Liver (tissue), 9 donors: ENCODE results near the gene PC. TPM values are rescaled to one million over a fixed set of nuclear protein-coding genes. Genes with fewer than 3 reads are reported as not detected.

ENCODE experiments used
- DNase-seq: peaks from one replicate; pipeline ENCODE4 v3.0.0-alpha.2; 2017; ENCODE audit warnings: low spot score
- H3K27ac ChIP-seq, 2 donors: one replicate each; pipeline ENCODE4 v1.7.0; 2013; ENCODE audit warnings: inconsistent platforms in 2 of 2, low read length in 2 of 2, control low read depth in 1 of 2, low read depth in 1 of 2, mild to moderate bottlenecking in 1 of 2
- H3K27me3 ChIP-seq, 4 donors: one replicate each; pipeline versions ENCODE4 v1.6.1 to v1.7.0; 2013; ENCODE audit warnings: low read length in 3 of 4, inconsistent platforms in 1 of 4, mild to moderate bottlenecking in 1 of 4, moderate library complexity in 1 of 4; ENCODE audit not compliant: control insufficient read depth in 4 of 4, insufficient read depth in 4 of 4
- H3K36me3 ChIP-seq, 4 donors: one replicate each; pipeline versions ENCODE4 v1.6.1 to v1.7.0; 2013; ENCODE audit warnings: low read length in 3 of 4, mild to moderate bottlenecking in 3 of 4, low read depth in 1 of 4, moderate library complexity in 1 of 4; ENCODE audit not compliant: control insufficient read depth in 4 of 4, insufficient read depth in 3 of 4
- H3K4me1 ChIP-seq, 4 donors: one replicate each; pipeline versions ENCODE4 v1.6.1 to v1.7.0; 2013; ENCODE audit warnings: low read length in 3 of 4, mild to moderate bottlenecking in 3 of 4, moderate library complexity in 1 of 4; ENCODE audit not compliant: control insufficient read depth in 4 of 4, insufficient read depth in 4 of 4
- H3K4me3 ChIP-seq, 3 donors: one replicate each; pipeline versions ENCODE4 v1.6.1 to v1.7.0; 2013; ENCODE audit warnings: low read length in 3 of 3, control low read depth in 1 of 3, low read depth in 1 of 3, mild to moderate bottlenecking in 1 of 3
- H3K9ac ChIP-seq, 2 donors: one replicate each; pipeline ENCODE4 v1.7.0; 2013; ENCODE audit warnings: low read length in 2 of 2, mild to moderate bottlenecking in 2 of 2, moderate library complexity in 2 of 2, control low read depth in 1 of 2, low read depth in 1 of 2
- H3K9me3 ChIP-seq, 4 donors: one replicate each; pipeline versions ENCODE4 v1.6.1 to v1.7.0; 2013; ENCODE audit warnings: low read length in 3 of 4; ENCODE audit not compliant: control insufficient read depth in 4 of 4
- ATF3 ChIP-seq: IDR thresholded peaks from 2 replicates; pipeline ENCODE4 v1.6.1; 2016; ENCODE audit warnings: antibody characterized with exemption
- CTCF ChIP-seq: fragments of 150-350 bp; IDR thresholded peaks from 2 replicates; pipeline ENCODE4 v1.5.1; 2017; ENCODE audit warnings: improper control_type of control experiment, low read depth, low read length; ENCODE audit not compliant: missing input control
- EGR1 ChIP-seq, 2 donors: IDR thresholded peaks; 2 replicates each; pipeline ENCODE4 v1.6.1; 2016 to 2018; ENCODE audit warnings: antibody characterized with exemption in 2 of 2, low read depth in 2 of 2
- FOXA1 ChIP-seq: IDR thresholded peaks from 2 replicates; pipeline ENCODE4 v1.6.1; 2016; ENCODE audit warnings: antibody characterized with exemption
- FOXA2 ChIP-seq: IDR thresholded peaks from 2 replicates; pipeline ENCODE4 v1.6.1; 2016; ENCODE audit warnings: antibody characterized with exemption
- GABPA ChIP-seq, 2 donors: IDR thresholded peaks in 1 of 2; conservative IDR thresholded peaks in 1 of 2; 2 replicates each; pipeline ENCODE4 v1.6.1; 2016; ENCODE audit warnings: antibody characterized with exemption in 2 of 2, mild to moderate bottlenecking in 1 of 2, moderate library complexity in 1 of 2
- HNF4A ChIP-seq, 2 donors: conservative IDR thresholded peaks; 2 replicates each; pipeline ENCODE4 v1.6.1; 2016; ENCODE audit warnings: antibody characterized with exemption in 2 of 2, mild to moderate bottlenecking in 2 of 2
- HNF4G ChIP-seq: IDR thresholded peaks from 2 replicates; pipeline ENCODE4 v1.6.1; 2016; ENCODE audit warnings: antibody characterized with exemption
- JUND ChIP-seq, 2 donors: IDR thresholded peaks; 2 replicates each; pipeline ENCODE4 v1.6.1; 2016; ENCODE audit warnings: antibody characterized with exemption in 2 of 2
- MAX ChIP-seq: IDR thresholded peaks from 2 replicates; pipeline ENCODE4 v1.6.1; 2016; ENCODE audit warnings: antibody characterized with exemption
- NR2F2 ChIP-seq: IDR thresholded peaks from 2 replicates; pipeline ENCODE4 v1.6.1; 2016; ENCODE audit warnings: antibody characterized with exemption
- RAD21 ChIP-seq, 2 donors: IDR thresholded peaks; 2 replicates each; pipeline ENCODE4 v1.6.1; 2016; ENCODE audit warnings: antibody characterized with exemption in 2 of 2, mild to moderate bottlenecking in 2 of 2
- REST ChIP-seq: IDR thresholded peaks from 2 replicates; pipeline ENCODE4 v1.6.1; 2016; ENCODE audit warnings: antibody characterized with exemption, mild to moderate bottlenecking
- RXRA ChIP-seq, 2 donors: IDR thresholded peaks; 2 replicates each; pipeline ENCODE4 v1.6.1; 2017 to 2018; ENCODE audit warnings: antibody characterized with exemption in 2 of 2, mild to moderate bottlenecking in 1 of 2
- SP1 ChIP-seq: IDR thresholded peaks from 2 replicates; pipeline ENCODE4 v1.6.1; 2018; ENCODE audit warnings: antibody characterized with exemption, mild to moderate bottlenecking
- TAF1 ChIP-seq: conservative IDR thresholded peaks from 2 replicates; pipeline ENCODE4 v1.6.1; 2016; ENCODE audit warnings: antibody characterized with exemption, mild to moderate bottlenecking
- YY1 ChIP-seq: IDR thresholded peaks from 2 replicates; pipeline ENCODE4 v1.6.1; 2016; ENCODE audit warnings: antibody characterized with exemption, mild to moderate bottlenecking
- ZBTB33 ChIP-seq: IDR thresholded peaks from 2 replicates; pipeline ENCODE4 v1.6.1; 2016; ENCODE audit warnings: antibody characterized with exemption
- WGBS: extraction: QIAGEN DNeasy Blood & Tissue Kit; methylation state at CpG from one replicate; pipeline ENCODE4 v1.1.7; 2013; 5-methylcytosine and 5-hydroxymethylcytosine counted together
- polyA plus RNA-seq, 2 donors: library from polyadenylated mRNA; stranded (reverse) in 1 of 2; unstranded in 1 of 2; fragments of 200-250 nt in 1 of 2; fragments of >200 nt in 1 of 2; fragmentation: Nextera tagmentation in 1 of 2; extraction: Ambion mirVana in 1 of 2; gene quantifications; one replicate each; pipeline versions ENCODE4 v1.2.1 to v1.2.3, GENCODE V29; 2013 to 2015
- total RNA-seq, 2 donors: library from RNA; depleted of rRNA; stranded (reverse); fragments of >200 nt; gene quantifications; one replicate each; pipeline ENCODE4 v1.2.3, GENCODE V29; 2014
- donor health status: healthy.
- donor health status: healthy.
- donor health status: healthy.
- donor health status: healthy.
- donor health status: healthy.

The PC gene
- total and polyA plus RNA-seq, 4 donors, result 144 to 583 (median 296) TPM

GRCh38 chr11:66815646-66816045 is 142.5 kb downstream of the PC start:
- no peak for DNase-seq
- no peak overlapping the region for H3K9ac ChIP-seq
- H3K36me3 ChIP-seq, result no peaks in the 10 kb centered on the region
- H3K4me1 ChIP-seq, result no peaks in the 10 kb centered on the region
- TF ChIP-seq ZBTB33, result no peak
- no peak for TF ChIP-seq HNF4A (conservative IDR thresholded peaks at IDR 0.05)
- TF ChIP-seq GABPA (IDR thresholded peaks at IDR 0.05 in 1 of 2, conservative IDR thresholded peaks at IDR 0.05 in 1 of 2), result no peak
- TF ChIP-seq SP1, result no peak
- TF ChIP-seq ATF3, result no peak
- no peak for TF ChIP-seq JUND (IDR thresholded peaks at IDR 0.05)
- no peak for TF ChIP-seq EGR1 (IDR thresholded peaks at IDR 0.05; ENCODE audit: low read depth in 2 of 2)
- TF ChIP-seq RAD21 (IDR thresholded peaks at IDR 0.05), result no peak
- no peak for TF ChIP-seq TAF1
- TF ChIP-seq RXRA (IDR thresholded peaks at IDR 0.05), result no peak
- TF ChIP-seq YY1, result no peak
- no peak for TF ChIP-seq FOXA2
- TF ChIP-seq HNF4G, result no peak
- no peak for TF ChIP-seq FOXA1
- TF ChIP-seq CTCF, result no peak
- no peaks in the 10 kb centered on the region for H3K9me3 ChIP-seq
- H3K27me3 ChIP-seq, result no peaks in the 10 kb centered on the region
- no peak overlapping the region for H3K4me3 ChIP-seq
- 60% methylated on average over 1 of the region's 1 CpG for WGBS
- H3K27ac ChIP-seq, result no peak overlapping the region

GRCh38 chr11:66814678-66815077 is 143.5 kb downstream of the PC start:
- WGBS, result 91% methylated on average over 5 of the region's 5 CpGs
- Histone ChIP-seq H3K4me1 (no peaks in the 10 kb centered on the region), H3K9me3 (no peaks in the 10 kb centered on the region), H3K4me3 (no peak overlapping the region), H3K9ac (no peak overlapping the region), H3K27ac (no peak overlapping the region), H3K27me3 (no peaks in the 10 kb centered on the region), H3K36me3 (no peaks in the 10 kb centered on the region)
- TF ChIP-seq REST, result no peak
- TF ChIP-seq CTCF, result no peak
- no peak for TF ChIP-seq JUND (IDR thresholded peaks at IDR 0.05)
- no peak for TF ChIP-seq TAF1
- TF ChIP-seq SP1, result no peak
- TF ChIP-seq RXRA (IDR thresholded peaks at IDR 0.05), result no peak
- TF ChIP-seq ATF3, result no peak
- TF ChIP-seq MAX, result no peak
- TF ChIP-seq NR2F2, result no peak
- no peak for TF ChIP-seq RAD21 (IDR thresholded peaks at IDR 0.05)
- no peak for TF ChIP-seq FOXA2
- no peak for TF ChIP-seq YY1
- no peak for TF ChIP-seq HNF4G
- TF ChIP-seq GABPA (IDR thresholded peaks at IDR 0.05 in 1 of 2, conservative IDR thresholded peaks at IDR 0.05 in 1 of 2), result no peak
- TF ChIP-seq FOXA1, result no peak
- DNase-seq, result no peak
